Neural cell (in vitro differentiated cells): Measurements from ENCODE around the gene LSM3.

Experiments
- CTCF ChIP-seq: fragments of 450-650 bp; IDR thresholded peaks from 2 replicates; pipeline ENCODE4 v1.5.1; 2014; ENCODE audit warnings: antibody characterized with exemption, mild to moderate bottlenecking, moderate library complexity; ENCODE audit not compliant: poor library complexity, severe bottlenecking
- EP300 ChIP-seq: fragments of 450-650 bp; conservative IDR thresholded peaks from 2 replicates; pipeline ENCODE4 v1.6.1; 2014; ENCODE audit warnings: antibody characterized with exemption, mild to moderate bottlenecking, moderate library complexity; ENCODE audit not compliant: poor library complexity, severe bottlenecking

GRCh38 chr3:14141144-14141543 is 37.5 kb upstream of the LSM3 start:
- no peak for TF ChIP-seq CTCF
- no peak for TF ChIP-seq EP300
